Gastroesophageal sphincter (tissue), 3 donors: ENCODE data around the gene BFSP1.

Source experiments
- POLR2A ChIP-seq, 2 donors: fragments of 450-650 bp; IDR thresholded peaks; one replicate each; pipeline ENCODE4 v1.6.1; 2017; ENCODE audit warnings: antibody characterized with exemption in 2 of 2, mild to moderate bottlenecking in 2 of 2, moderate library complexity in 1 of 2
- POLR2AphosphoS5 ChIP-seq: sonication (generic); formaldehyde crosslinking; IDR thresholded peaks from one replicate; pipeline ENCODE4 v1.6.1; 2017; ENCODE audit warnings: antibody characterized with exemption
- TF ChIP-seq, protein P1 (sequence below), 4 experiments: fragments of 200-600 bp in 2 of 4; fragments of 450-650 bp in 2 of 4; sonication (generic) in 1 of 4; IDR thresholded peaks; one replicate each; pipeline ENCODE4 v1.5.1; 2017 to 2019; ENCODE audit warnings: antibody characterized with exemption in 4 of 4, mild to moderate bottlenecking in 2 of 4, moderate library complexity in 2 of 4

- TF ChIP-seq POLR2A (IDR thresholded peaks at IDR 0.05), result no peak
- no peak for TF ChIP-seq POLR2AphosphoS5
- TF ChIP-seq, protein P1, sequence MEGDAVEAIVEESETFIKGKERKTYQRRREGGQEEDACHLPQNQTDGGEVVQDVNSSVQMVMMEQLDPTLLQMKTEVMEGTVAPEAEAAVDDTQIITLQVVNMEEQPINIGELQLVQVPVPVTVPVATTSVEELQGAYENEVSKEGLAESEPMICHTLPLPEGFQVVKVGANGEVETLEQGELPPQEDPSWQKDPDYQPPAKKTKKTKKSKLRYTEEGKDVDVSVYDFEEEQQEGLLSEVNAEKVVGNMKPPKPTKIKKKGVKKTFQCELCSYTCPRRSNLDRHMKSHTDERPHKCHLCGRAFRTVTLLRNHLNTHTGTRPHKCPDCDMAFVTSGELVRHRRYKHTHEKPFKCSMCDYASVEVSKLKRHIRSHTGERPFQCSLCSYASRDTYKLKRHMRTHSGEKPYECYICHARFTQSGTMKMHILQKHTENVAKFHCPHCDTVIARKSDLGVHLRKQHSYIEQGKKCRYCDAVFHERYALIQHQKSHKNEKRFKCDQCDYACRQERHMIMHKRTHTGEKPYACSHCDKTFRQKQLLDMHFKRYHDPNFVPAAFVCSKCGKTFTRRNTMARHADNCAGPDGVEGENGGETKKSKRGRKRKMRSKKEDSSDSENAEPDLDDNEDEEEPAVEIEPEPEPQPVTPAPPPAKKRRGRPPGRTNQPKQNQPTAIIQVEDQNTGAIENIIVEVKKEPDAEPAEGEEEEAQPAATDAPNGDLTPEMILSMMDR (IDR thresholded peaks at IDR 0.05), result no peak
Measured at GRCh38 chr20:17495826-17496225, 35.4 kb downstream of the BFSP1 start.
